Midbrain (tissue), 1 donor: ENCODE results near the gene RASGEF1C.

ENCODE experiments used
- DNase-seq: peaks from one replicate; lab custom pipeline; 2025; lab: John Stamatoyannopoulos, UW

Gene RASGEF1C

DNA sequence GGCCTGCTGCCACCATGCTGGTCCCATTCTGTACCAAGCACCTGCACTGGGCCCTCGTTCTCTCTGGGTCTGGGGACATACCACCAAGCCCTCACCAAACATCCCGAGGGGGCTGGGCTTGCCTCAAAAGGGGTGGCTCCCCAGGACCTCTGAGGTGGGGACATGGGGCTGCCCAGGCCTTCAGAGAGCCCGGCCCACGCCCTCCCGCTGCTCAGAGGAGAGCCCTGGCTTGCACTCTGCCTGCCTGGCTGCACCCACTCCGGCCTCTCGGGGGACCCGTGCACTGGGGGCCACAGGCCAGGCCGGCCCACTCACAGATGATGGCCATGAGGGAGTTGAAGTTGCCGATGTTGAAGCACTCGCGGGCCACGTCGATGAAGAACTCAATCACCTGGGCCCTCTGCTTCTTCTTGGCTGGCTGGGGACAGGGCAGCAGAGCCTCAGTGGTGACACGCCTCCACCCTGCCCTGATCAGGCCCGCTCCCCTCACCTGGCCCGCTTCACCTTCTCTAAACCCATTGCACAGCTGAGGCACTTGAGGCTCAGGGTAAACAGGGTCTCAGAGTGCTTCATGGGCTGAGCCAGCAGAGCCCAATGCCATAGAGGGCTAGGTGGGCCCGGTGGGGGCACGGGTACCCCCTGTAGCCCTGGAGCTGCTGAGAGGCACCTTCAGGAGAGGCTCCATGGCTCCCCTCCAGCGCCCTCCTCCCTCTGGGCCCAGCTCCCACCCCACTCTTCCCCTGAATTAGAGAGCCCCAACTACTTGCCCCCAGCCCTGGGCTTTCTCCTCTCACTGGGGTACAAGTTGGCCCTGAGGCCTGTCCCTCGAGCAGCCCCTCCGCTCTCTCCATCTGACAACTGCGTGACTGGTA, 89.7 kb downstream of the RASGEF1C start:
- no peak for DNase-seq

DNA sequence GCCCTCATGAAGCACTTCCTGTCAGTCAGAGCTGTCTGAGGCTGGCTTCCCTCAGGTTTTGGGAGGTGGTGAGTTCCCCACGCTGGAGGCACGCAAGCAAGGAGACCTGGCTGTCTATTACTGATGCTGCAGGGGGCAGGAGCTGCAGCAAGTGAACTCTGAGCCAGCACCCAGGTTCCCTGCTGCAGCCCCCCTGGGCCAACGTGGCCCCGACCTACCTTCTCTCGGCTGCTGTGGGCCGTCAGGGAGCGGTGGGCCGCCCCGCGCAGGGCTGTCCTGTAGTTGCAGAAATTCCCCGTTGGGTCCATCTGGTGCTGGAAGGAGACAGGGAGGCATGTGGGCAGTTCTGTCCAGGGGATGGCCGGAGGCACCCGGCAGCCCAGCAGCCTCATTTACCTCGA, 90.6 kb downstream of the RASGEF1C start:
- DNase-seq, result no peak

DNA sequence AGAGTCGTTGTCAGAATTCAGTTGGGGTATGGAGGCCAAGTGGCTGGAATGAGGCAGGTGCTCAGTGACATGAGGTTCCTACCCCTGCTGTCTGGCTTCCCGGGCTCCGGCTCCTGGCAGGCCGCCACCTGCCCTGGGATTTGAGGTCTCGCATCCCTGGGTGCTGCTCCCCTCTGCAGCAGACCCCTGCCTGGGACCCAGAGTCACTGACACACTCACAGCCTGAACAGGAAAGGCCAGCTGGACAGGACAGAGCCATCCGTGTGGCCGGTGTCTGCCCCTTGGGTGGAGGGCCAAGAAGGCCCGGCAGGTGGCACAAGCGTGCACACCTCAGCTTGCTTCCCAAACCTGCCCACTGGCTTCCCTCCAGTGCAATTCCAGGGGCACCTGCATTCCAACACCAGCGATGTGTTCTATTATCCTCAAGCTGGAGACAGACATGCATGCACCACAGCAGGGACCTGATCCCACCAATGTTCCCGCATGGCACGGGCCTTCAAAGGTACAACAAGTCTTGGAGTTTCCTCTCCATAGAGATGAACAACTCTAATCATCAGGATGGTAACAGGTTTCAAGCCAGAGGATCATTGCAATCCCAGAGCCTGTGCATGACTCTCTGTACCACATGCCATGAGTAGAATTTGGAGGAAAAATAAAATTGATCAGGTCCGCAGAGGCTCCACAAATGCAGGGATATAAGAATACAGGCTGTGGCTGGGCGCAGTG, 91.8 kb downstream of the RASGEF1C start:
- DNase-seq, result no peak

DNA sequence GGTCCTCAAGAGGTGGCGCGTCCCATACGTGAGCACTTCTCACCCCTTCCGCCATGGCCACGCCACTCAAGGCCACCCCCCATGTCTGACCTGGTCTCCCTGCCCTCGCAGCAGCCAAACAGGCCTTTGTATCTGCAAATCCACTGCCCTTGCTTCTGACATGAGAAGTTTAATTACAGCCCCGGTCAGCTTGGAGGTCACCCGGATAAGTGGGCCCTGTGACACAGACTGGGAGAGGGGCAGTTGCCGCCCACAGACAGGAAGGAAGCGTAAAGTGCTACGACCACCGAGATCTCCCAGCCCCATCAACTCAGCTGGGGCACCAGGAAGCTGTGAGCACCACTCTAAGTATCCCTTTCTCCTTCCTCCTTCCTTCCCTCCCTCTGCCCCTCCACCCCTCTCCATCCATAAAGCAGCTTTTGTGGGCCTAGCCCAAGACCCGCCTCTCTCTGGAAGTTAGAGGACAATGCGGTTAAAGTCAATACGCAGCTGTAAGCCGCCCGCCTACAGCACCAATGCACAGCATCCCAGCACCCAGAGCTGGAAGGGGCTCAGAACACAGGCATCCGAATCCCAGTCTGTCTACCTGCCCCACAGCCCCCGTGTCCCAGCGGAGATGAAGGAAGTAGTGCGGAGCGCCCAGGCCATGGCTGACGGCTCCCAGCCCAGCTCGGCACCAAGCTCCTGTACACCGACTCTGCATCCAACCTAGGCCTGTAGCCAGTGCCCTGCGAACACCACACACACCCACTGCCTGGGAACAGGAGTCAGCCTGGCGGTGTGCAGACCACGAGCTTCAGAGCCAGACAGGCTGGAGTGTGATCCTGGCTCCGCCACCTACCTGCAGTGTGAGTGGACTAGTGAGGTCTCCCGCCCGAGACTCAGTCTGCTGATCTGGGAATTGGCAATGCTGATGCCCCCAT, 92.7 kb downstream of the RASGEF1C start:
- DNase-seq, result no peak

DNA sequence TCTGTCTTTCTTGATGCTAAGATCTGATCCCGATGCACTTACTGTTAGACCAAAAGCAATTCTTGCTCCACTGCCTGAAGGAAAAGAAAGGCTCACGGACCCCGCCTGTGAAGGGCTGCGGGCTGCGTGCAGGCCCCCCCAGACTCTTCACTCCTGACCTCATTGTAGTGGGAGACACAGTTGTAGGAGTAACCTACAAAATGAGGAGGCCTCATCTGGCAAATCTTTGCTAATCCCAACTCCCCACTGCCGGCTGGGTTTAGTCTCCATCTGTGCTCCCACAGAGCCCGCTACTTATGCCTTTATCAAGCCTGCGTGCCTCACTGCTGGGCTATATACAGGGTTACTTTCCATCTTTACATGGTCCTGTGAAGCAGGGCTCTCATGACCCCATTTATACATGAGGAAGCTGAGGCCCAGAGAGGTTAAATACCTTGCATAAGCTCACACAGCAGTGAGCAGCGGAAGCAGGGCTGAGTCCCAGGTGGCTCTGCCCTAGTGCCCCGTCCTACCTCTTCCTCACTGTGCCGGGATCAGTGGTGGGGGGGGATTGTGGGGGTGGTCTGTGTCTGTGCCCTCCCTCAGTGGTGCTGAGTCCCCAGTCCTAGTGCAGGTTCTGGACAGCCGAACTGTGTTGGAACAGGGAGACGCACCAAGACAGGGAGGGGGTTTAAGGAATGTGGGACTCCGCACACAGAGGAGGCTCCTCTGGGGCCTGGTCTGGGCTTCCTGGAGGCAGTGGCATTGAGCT, 93.5 kb downstream of the RASGEF1C start:
- DNase-seq, result no peak

DNA sequence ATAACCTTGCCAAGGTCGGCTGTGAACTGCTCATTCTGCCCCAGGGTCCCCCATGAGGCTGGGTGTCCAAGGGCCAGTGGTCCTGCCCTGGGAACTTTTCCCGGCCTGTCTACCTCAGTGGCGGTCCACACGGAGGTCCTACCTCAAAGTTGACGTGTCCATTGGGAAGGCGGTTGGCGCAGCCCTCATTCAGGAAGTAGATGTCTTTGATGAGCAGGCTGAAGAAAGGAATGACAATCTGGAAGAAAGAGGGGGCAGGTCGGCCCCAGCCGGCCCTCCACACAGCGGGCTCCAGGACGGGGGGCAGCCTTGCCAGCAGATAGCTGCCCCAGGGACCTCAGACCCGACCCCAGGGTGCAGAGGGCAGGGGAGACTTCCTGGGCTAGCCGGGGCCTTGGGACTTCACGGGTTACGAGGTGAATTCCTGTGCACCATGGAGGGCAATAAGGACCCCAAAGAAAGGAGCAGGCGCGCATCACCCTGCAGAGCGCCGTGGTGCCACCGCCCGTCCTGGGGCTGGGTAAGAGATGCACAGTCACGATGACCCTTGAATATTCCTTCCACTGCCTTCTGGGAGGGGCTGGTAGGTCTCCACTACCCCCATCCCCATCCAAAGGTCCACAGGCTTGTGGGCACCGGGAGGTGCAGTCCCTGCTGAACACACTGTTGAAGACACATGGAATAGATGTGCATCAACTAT, 94.6 kb downstream of the RASGEF1C start:
- no peak for DNase-seq

DNA sequence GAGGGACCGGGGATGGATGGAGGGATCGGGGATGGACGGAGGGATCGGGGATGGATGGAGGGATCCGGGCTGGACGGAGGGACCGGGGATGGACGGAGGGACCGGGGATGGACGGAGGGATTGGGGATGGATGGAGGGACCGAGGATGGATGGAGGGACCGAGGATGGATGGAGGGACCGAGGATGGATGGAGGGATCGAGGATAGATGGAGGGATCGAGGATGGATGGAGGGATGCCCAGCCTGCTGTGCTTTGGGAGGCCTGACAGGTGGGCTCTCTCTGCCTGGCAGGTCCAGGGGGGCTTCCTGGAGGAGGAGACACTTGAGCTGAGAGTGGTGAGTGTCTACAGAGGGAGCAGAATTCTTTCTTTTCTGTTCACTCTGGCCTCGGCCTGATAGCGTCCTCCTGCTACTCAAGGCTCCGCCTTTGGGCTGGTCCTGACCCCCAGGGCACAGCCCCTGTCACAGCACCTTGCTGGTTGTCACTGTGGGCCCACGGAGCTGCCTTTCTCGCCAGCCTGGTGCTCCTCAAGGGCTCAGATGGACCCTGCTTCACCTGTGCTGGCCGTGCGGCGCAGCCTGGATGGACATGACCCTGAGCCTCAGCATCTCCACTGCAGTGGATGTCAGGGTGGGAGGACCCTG, 95.2 kb downstream of the RASGEF1C start:
- no peak for DNase-seq

DNA sequence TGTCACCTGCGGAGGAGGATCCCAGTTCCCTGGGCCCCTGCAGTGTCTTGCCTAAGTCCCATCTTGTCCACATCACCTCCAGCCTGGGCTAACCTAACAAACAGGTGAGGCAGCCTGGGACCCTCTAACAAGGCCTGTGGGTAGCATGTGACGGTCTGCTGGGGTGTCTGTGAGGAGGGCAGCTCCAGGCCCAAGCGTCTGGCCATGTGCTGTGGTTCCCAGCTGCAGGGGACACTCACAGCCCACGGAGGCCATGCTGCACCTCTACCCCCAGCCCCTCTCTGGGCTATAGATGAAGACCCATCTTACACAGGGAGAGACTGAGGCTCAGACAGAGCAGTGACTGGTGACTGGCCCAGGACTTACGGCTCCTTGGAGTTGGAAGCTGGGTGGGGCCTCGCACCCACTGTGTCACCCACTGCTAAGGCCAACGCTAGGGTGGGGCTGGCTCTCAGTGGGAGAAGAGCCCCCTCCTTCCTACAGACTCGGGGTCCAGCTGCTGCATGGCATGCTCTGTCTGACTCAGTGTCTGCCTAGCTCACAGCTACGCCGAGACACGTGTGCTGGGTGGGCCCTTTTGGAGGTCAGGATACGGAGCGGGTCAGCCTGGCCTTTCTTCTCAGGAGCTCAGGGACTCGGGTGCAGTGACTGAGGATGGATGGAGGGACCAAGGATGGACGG, 96.7 kb downstream of the RASGEF1C start:
- DNase-seq, result no peak

DNA sequence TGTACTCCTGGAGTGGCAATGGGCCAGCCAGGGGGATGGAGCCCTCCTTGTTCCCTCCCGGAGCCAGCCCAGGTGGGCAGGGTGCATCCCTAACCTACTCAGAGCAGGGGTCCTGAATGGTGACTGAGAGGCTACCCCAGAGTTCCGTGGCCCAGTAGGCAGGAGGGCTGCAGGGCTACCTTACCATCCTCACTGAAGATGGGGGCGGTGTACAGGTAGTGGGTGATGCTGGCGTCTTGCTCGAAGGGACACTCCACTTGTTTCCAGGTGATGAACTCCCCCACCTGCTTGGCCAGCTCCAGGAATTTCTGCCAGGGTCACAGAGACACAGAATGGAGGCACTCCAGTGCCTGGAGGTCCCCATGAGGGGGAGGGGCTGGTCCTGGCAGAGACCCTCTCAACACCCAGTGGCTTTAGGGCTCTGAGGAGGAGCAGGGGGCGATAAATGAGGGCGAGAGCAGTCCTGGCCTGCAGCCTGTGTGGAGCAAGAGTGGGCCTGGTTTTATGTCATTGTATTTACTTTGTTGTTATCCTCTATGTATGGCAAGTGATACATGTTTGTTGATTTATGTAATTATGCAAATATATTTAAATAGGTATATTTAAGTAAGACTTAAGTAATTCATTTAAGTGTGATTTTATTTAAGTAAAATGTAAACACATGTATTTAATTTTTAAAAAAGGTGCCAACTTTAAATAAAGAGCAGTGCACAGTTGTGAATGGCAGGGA, 97.6 kb downstream of the RASGEF1C start:
- no peak for DNase-seq

DNA sequence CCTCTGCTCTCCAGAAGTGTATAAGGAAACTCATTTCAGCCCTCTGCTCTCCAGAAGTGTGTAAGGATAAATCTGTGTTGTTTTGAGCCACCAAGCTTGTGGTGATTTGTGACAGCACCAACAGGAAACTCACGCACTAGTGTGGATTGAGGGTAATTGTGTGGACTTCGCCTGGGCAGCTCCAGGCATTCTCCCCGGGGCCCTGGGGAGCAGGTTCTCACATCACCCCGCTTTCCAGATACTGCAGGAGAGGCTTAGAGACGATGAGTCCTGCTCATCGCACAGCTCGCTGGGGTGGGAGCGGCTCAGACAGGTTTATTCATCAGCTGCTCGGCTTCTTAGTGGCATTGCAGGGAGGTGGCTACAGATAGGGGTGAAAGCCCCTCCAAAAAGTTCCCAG, 99.1 kb downstream of the RASGEF1C start:
- DNase-seq, result no peak

DNA sequence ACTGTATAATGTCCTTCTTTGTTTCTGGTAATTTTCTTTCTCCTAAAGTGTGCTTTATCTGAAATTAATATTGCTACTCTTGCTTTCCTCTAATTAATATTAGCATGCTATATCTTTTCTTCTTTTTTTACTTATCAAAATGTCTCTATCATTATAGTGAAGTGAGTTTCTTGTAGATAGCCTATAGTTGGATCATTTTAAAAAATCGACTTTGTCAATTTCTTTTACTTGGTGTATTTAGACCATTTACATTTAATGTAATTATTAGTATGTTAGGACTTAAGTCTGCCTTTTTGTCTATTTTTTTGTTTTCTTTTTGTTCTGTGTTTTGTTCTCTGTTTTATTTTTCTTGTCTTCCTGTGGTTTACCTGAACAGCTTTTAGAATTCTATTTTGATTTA, 102.0 kb downstream of the RASGEF1C start:
- no peak for DNase-seq

DNA sequence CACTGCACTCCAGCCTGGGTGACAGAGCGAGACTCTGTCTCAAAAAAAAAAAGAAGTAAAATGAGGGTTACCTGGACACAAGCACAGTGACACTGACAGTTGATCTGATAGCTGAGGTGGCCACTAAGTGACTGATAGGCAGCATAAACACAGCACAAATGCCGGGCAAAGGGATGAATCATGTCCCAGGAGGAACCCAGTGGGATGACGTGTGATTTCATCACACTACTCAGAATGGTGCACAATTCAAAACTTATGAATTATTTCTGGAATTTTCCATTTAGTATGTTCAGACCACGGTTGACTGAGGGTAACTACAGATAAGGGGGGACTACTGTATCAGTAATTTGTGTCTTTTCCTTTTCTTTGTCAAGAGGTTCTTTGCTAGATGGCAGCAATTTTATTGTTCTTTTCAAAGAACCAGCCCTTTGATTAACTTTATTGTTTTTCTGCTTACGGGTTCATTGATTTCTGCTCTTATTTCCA, 103.1 kb downstream of the RASGEF1C start:
- DNase-seq, result no peak

DNA sequence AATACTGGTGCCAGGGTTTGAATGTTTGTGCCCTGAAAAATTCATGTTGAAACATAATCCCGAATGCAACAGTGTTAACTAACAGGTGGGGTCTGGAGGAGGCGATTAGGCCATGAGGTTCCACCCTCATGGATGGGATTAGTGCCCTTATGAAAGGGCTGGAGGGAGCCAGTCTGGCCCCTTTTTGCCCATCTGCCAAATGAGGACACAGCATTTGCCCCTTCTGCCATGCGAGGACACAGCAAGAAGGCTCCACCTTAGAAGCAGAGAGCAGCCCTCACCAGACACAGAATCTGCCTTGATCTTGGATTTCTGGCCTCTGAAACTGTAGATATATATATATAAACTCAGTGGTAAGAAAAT, 104.9 kb downstream of the RASGEF1C start:
- no peak for DNase-seq

DNA sequence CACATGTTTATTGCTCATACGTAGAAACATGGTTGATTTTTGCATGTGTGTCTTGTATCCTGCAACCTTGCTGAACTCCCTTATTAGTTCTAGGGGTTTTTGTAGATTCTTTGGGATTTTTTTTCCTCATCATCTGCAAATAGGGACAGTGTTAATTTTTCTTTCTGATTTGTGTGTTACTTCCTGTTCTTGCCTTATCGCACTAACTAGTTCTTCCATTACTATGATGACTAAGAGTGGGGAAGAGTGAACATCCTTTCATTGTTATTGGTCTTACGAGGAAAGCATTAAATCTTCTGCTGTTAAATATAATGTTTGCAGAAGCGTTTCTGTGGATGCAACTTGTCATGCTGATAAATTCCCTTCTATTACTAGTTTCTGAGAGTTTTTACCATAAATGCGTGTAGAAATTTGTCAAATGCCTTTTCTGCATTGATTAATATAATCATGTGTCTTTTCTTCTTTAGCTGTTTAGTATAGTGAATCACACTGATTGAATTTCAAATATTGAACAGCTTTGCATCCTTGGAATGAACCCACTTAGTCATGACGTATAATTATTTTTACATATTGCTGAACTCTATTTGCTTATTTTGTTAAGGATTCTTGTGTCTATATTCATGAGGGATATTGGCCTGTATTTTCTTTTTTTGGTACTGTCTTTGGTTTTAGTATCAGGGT, 105.4 kb downstream of the RASGEF1C start:
- DNase-seq, result no peak

DNA sequence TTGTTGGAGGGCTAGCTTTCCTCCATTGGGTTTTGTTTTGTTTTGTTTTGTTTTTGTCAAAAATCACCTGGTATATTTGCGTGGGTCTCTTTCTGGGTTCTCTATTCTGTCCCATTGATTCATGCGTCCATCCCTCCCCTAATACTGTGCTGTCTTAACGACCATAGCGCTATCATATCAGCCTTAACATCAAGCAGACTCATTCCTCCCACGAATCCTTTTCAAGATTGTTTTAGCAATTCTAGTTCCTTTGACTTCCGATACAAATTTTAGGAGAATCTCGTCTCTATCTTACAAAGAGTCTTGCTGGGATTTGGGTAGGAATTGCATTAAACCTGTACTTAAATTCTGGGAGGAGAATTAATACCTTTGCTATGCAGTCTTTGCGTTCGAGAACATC, 106.4 kb downstream of the RASGEF1C start:
- DNase-seq, result no peak

DNA sequence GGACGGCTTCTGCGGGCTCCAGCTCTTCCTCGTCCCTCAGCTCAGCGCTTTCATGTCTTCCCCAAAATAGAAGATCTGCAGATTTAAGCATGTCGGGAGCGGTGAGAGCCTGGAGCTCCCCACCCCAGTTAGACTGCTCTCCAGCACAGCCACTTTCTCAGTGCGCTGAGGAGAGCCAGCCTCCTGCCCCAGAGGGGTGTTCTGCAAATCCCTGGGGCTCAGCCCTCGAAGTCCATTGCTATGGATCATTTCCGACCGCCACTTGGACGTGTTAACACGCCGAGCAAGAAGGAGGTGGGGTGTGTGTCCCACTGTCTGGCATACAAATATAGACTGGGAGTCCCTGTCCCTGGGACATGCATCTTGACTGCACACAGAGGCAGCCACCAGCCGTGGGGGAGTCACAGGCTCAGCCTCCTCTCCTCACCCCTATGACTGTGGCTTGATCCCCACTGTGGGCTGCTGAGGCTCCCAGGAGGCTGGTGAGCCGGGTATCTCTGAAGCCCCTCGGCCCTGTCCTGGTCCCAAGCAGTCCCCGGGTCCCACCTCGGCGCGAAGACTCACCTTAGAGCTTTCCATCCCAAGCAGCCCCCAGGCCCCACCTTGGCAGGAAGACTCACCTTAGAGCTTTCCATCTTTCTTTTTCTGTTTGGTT, 107.4 kb downstream of the RASGEF1C start:
- DNase-seq, result no peak

DNA sequence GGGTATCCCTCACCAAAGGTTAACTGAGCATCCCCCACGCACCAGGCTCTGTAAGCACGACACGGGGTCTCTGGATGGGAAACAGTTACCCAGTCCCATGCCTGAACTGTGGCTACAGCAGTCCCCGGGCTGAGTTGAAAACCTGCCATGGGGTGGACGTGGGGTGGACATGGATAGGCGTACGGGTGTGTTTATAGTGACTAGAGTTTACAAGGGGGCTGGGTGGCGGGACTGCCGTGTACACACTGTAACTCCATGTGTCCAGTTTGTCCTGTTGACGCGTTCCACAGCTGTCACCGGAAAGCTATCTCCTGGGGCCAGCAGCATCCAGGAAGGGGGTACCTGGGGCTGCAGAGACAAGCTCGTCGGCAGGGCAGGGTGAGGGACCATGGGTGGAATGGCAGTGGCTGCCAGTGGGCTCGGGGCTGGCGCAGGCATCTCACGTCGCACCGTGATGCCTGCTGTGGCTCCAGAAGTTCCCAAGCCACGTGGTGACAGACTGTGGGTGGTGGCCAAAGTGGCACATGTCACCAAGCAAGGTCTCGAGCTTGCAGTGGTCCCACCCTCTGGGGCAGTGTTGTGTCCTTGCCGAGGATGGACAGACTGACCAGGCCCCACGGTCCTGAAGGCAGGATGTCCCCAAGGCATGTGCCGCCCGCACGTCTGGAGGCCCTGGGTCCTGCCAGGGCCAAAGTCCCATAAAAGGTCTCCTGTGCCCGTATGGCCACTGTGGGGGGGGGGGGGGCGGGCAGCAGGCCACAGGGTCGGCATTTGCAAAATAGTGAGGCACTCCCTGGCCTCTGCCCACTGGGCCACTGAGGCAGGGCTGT, 108.2 kb downstream of the RASGEF1C start:
- DNase-seq, result no peak
